Osteocyte (in vitro differentiated cells): Measurements from ENCODE around the gene NUBP2. TPM values are rescaled to one million over a fixed set of nuclear protein-coding genes. Genes with fewer than 3 reads are reported as not detected.

Experiments used
- DNase-seq: peaks from one replicate; pipeline ENCODE4 v3.0.0; 2021; ENCODE audit warnings: mixed read lengths; ENCODE audit not compliant: unreplicated experiment; ENCODE audit errors: extremely low spot score
- H3K27ac Mint-ChIP-seq: one replicate; pipeline ENCODE4 v1.8.0; 2021; ENCODE audit warnings: mild to moderate bottlenecking, mixed read lengths; ENCODE audit not compliant: unreplicated experiment
- H3K27me3 Mint-ChIP-seq: one replicate; pipeline ENCODE4 v1.8.0; 2021; ENCODE audit warnings: mixed read lengths; ENCODE audit not compliant: unreplicated experiment
- H3K36me3 Mint-ChIP-seq: one replicate; pipeline ENCODE4 v1.8.0; 2021; ENCODE audit warnings: mixed read lengths; ENCODE audit not compliant: unreplicated experiment
- H3K4me1 Mint-ChIP-seq: one replicate; pipeline ENCODE4 v1.8.0; 2021; ENCODE audit warnings: mixed read lengths; ENCODE audit not compliant: unreplicated experiment
- H3K4me3 Mint-ChIP-seq: one replicate; pipeline ENCODE4 v1.8.0; 2021; ENCODE audit warnings: mild to moderate bottlenecking, moderate library complexity, mixed read lengths; ENCODE audit not compliant: unreplicated experiment
- H3K9me3 Mint-ChIP-seq: one replicate; pipeline ENCODE4 v1.8.0; 2021; ENCODE audit warnings: mixed read lengths; ENCODE audit not compliant: unreplicated experiment
- total RNA-seq: library from RNA; stranded (reverse); gene quantifications from 2 replicates; pipeline ENCODE4 v1.2.1, GENCODE V29; 2021
- TF ChIP-seq, protein P1 (sequence below): fragments of 200-600 bp; sonication (generic); IDR thresholded peaks from 2 replicates; pipeline ENCODE4 v1.5.0; 2021; ENCODE audit warnings: antibody characterized with exemption, mild to moderate bottlenecking, moderate library complexity

NUBP2 gene
- total RNA-seq, 1 donor from 2014 or later = 56.3 TPM

GRCh38 chr16:1749152-1750117 is 33.3 kb upstream of the NUBP2 start:
- TF ChIP-seq, protein P1, sequence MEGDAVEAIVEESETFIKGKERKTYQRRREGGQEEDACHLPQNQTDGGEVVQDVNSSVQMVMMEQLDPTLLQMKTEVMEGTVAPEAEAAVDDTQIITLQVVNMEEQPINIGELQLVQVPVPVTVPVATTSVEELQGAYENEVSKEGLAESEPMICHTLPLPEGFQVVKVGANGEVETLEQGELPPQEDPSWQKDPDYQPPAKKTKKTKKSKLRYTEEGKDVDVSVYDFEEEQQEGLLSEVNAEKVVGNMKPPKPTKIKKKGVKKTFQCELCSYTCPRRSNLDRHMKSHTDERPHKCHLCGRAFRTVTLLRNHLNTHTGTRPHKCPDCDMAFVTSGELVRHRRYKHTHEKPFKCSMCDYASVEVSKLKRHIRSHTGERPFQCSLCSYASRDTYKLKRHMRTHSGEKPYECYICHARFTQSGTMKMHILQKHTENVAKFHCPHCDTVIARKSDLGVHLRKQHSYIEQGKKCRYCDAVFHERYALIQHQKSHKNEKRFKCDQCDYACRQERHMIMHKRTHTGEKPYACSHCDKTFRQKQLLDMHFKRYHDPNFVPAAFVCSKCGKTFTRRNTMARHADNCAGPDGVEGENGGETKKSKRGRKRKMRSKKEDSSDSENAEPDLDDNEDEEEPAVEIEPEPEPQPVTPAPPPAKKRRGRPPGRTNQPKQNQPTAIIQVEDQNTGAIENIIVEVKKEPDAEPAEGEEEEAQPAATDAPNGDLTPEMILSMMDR = no peak
- Mint-ChIP-seq H3K27ac (no peak overlapping the region), H3K4me3 (no peak overlapping the region), H3K9me3 (no peaks in the 10 kb centered on the region), H3K27me3 (no peaks in the 10 kb centered on the region), H3K36me3 (no peaks in the 10 kb centered on the region), H3K4me1 (peaks cover 30% of the 10 kb centered on the region)
- no peak for DNase-seq

GRCh38 chr16:1751946-1752345 is 30.8 kb upstream of the NUBP2 start:
- Mint-ChIP-seq H3K27ac (no peak overlapping the region), H3K36me3 (peaks cover 12% of the 10 kb centered on the region), H3K4me1 (peaks cover 5% of the 10 kb centered on the region), H3K9me3 (no peaks in the 10 kb centered on the region), H3K4me3 (no peak overlapping the region), H3K27me3 (no peaks in the 10 kb centered on the region)
- DNase-seq = no peak
- TF ChIP-seq, protein P1 = no peak

- Mint-ChIP-seq H3K27ac (no peak overlapping the region), H3K4me3 (no peak overlapping the region), H3K27me3 (no peaks in the 10 kb centered on the region), H3K4me1 (peaks cover 1% of the 10 kb centered on the region), H3K36me3 (peaks cover 12% of the 10 kb centered on the region), H3K9me3 (no peaks in the 10 kb centered on the region)
- DNase-seq = no peak
- TF ChIP-seq, protein P1 = no peak
Observed at GRCh38 chr16:1752853-1753252, 29.9 kb upstream of the NUBP2 start.

GRCh38 chr16:1754204-1754603 is 28.6 kb upstream of the NUBP2 start:
- Mint-ChIP-seq H3K27me3 (no peaks in the 10 kb centered on the region), H3K4me3 (no peak overlapping the region), H3K36me3 (peaks cover 12% of the 10 kb centered on the region), H3K27ac (no peak overlapping the region), H3K4me1 (no peaks in the 10 kb centered on the region), H3K9me3 (no peaks in the 10 kb centered on the region)
- TF ChIP-seq, protein P1 = no peak
- no peak for DNase-seq

GRCh38 chr16:1757714-1758461 is 24.9 kb upstream of the NUBP2 start:
- TF ChIP-seq, protein P1 = no peak

More at GRCh38 chr16:1757714-1758461, 24.9 kb upstream of the NUBP2 start:
- no peaks in the 10 kb centered on the region for H3K27me3 Mint-ChIP-seq
- H3K9me3 Mint-ChIP-seq = no peaks in the 10 kb centered on the region
- no peaks in the 10 kb centered on the region for H3K4me1 Mint-ChIP-seq
- no peak for DNase-seq
- H3K27ac Mint-ChIP-seq = no peak overlapping the region
- no peak overlapping the region for H3K4me3 Mint-ChIP-seq
- H3K36me3 Mint-ChIP-seq = peaks cover 17% of the 10 kb centered on the region
